Lung (tissue), 12 donors: ENCODE measurements around the gene ATP6AP1. TPM values are rescaled to one million over a fixed set of nuclear protein-coding genes. Genes with fewer than 3 reads are reported as not detected.

Experiments used
- ATAC-seq: fragments of 200-7000 bp; cut with Tn5 transposase; one replicate; pipeline ENCODE4 v1.9.1; 2020; ENCODE audit warnings: moderate number of reproducible peaks; ENCODE audit not compliant: insufficient read depth, low FRiP score
- DNase-seq, 3 donors: peaks; one replicate each; pipeline ENCODE4 v3.0.0-alpha.2; 2013 to 2017
- H3K27ac ChIP-seq, 2 donors: one replicate each; pipeline ENCODE4 v1.5.1; 2013; ENCODE audit warnings: mild to moderate bottlenecking in 2 of 2, moderate library complexity in 2 of 2, control low read depth in 1 of 2, inconsistent platforms in 1 of 2, low read depth in 1 of 2, low read length in 1 of 2
- H3K27me3 ChIP-seq, 3 donors: one replicate each; pipeline ENCODE4 v1.5.1; 2013; ENCODE audit warnings: low read length in 2 of 3; ENCODE audit not compliant: control insufficient read depth in 3 of 3, insufficient read depth in 3 of 3
- H3K36me3 ChIP-seq, 4 donors: one replicate each; pipeline ENCODE4 v1.5.1; 2013; ENCODE audit warnings: low read length in 4 of 4, mild to moderate bottlenecking in 1 of 4, moderate library complexity in 1 of 4; ENCODE audit not compliant: control insufficient read depth in 4 of 4, insufficient read depth in 4 of 4
- H3K4me1 ChIP-seq, 5 donors: one replicate each; pipeline ENCODE4 v1.5.1; 2013; ENCODE audit warnings: low read length in 5 of 5, mild to moderate bottlenecking in 2 of 5, moderate library complexity in 1 of 5; ENCODE audit not compliant: control insufficient read depth in 5 of 5, insufficient read depth in 5 of 5
- H3K4me3 ChIP-seq: one replicate; pipeline ENCODE4 v1.5.1; 2013; ENCODE audit warnings: mild to moderate bottlenecking, control low read depth, moderate library complexity
- H3K9ac ChIP-seq, 2 donors: one replicate each; pipeline ENCODE4 v1.5.1; 2013; ENCODE audit warnings: low read length in 2 of 2, control low read depth in 1 of 2; ENCODE audit not compliant: insufficient read depth in 1 of 2
- H3K9me3 ChIP-seq, 4 donors: one replicate each; pipeline ENCODE4 v1.5.1; 2013; ENCODE audit warnings: low read length in 3 of 4, mild to moderate bottlenecking in 1 of 4, moderate library complexity in 1 of 4; ENCODE audit not compliant: control insufficient read depth in 4 of 4, insufficient read depth in 3 of 4
- CTCF ChIP-seq: IDR thresholded peaks from 2 replicates; pipeline ENCODE4 v1.5.1; 2012; ENCODE audit warnings: mild to moderate bottlenecking; ENCODE audit errors: control extremely low read depth, extremely low read depth
- WGBS, 2 donors: extraction: QIAGEN DNeasy Blood & Tissue Kit; methylation state at CpG; one replicate each; pipeline ENCODE4 v1.1.7; 2013; 5-methylcytosine and 5-hydroxymethylcytosine counted together
- polyA plus RNA-seq, 2 donors: library from polyadenylated mRNA; stranded (reverse); fragments of 200-250 nt; gene quantifications; one replicate each; pipeline ENCODE4 v1.2.1, GENCODE V29; 2013
- total RNA-seq, 2 donors: library from RNA; depleted of rRNA in 1 of 2; stranded (reverse); fragments of >200 nt in 1 of 2; gene quantifications; one replicate each; pipeline ENCODE4 v1.2.1, GENCODE V29; 2014 to 2021
- donor health status: control.
- donor health status: control.
- donor health status: Bipolar disorder and iron deficiency.
- donor health status: healthy.
- donor health status: DM: yes; HTN: yes; CAD: no.

Gene ATP6AP1
- total and polyA plus RNA-seq, 4 donors = 73.7 to 220 (median 113) TPM

GRCh38 chrX:154473683-154474082, 45.2 kb downstream of the ATP6AP1 start:
- TF ChIP-seq CTCF = no peak
- H3K27ac ChIP-seq = no peak overlapping the region
- peaks cover 0 to 2% (median 0%) of the 10 kb centered on the region in 4 donors for H3K9me3 ChIP-seq
- ATAC-seq (no peak), DNase-seq (no peak)
- H3K4me1 ChIP-seq = no peaks in the 10 kb centered on the region
- H3K27me3 ChIP-seq = no peaks in the 10 kb centered on the region
- WGBS, 2 donors = 74 to 89% methylated on average over 5 to 7 of the region's 7 CpGs
- H3K4me3 ChIP-seq = no peak overlapping the region
- no peak overlapping the region for H3K9ac ChIP-seq
- peaks cover 2 to 20% (median 6%) of the 10 kb centered on the region in 4 donors for H3K36me3 ChIP-seq

GRCh38 chrX:154476821-154477220, 48.3 kb downstream of the ATP6AP1 start:
- no peak overlapping the region for H3K27ac ChIP-seq
- no peak for ATAC-seq
- no peaks in the 10 kb centered on the region for H3K27me3 ChIP-seq
- peaks cover 0 to 5% (median 1%) of the 10 kb centered on the region in 4 donors for H3K36me3 ChIP-seq
- peaks cover 0 to 2% (median 0%) of the 10 kb centered on the region in 4 donors for H3K9me3 ChIP-seq
- DNase-seq = no peak
- H3K4me1 ChIP-seq = no peaks in the 10 kb centered on the region
- 90 to 91% methylated on average over 8 of the region's 8 CpGs for WGBS, 2 donors
- TF ChIP-seq CTCF = no peak
- H3K9ac ChIP-seq = no peak overlapping the region
- H3K4me3 ChIP-seq = no peak overlapping the region

GRCh38 chrX:154477891-154478477, 49.5 kb downstream of the ATP6AP1 start:
- WGBS, 2 donors = 70 to 72% methylated on average over 15 to 24 of the region's 24 CpGs
- no peaks in the 10 kb centered on the region for H3K36me3 ChIP-seq
- H3K9me3 ChIP-seq = peaks cover 0 to 2% (median 0%) of the 10 kb centered on the region in 4 donors
- no peaks in the 10 kb centered on the region for H3K4me1 ChIP-seq
- ATAC-seq = no peak
- no peak for DNase-seq
- no peak overlapping the region for H3K27ac ChIP-seq
- H3K4me3 ChIP-seq = peak overlapping the region; percentile 17
- no peak for TF ChIP-seq CTCF
- H3K9ac ChIP-seq = peak overlapping the region in 1 of 2 donors; percentile 5
- H3K27me3 ChIP-seq = no peaks in the 10 kb centered on the region
